Measurements from ENCODE around the gene CSMD2. TPM values are rescaled to one million over a fixed set of nuclear protein-coding genes. Genes with fewer than 3 reads are reported as not detected.

Gene CSMD2
- total and polyA plus RNA-seq, 2 of the 8 experiments (the other 6 are each of a cell fraction or from before 2014, with no cell fraction given) = 7.0 to 14.7 TPM

DNA sequence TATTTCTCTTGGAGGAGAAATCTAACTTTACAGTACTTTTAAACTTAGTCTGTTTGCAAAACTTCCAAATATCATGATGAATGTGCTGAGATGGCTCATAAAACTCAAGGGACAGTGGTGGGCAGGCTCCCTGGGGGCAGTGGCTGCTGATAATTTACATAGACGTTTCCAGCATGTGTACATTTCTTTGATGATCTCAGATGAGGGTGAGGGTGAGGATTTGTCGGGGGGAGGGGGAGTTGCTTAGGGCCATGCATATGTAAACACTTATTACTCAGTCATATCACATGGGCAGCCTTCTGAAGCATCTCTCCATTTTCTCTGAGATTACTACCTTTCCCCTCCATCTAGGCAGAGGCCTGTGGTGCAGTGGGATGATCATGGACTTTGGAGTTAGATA is 454.1 kb downstream of the CSMD2 start (continued):
- TF ChIP-seq CHD7 (IDR thresholded peaks at IDR 0.05; ENCODE audit: insufficient replicate concordance, low read length) (no peak), CTCF (IDR thresholded peaks at IDR 0.05; ENCODE audit: control extremely low read depth in 1 of 3, insufficient read depth in 1 of 3, low read depth in 1 of 3, low read length in 3 of 3) (no peak), KDM4A (IDR thresholded peaks at IDR 0.05; ENCODE audit: low read depth, low read length, severe bottlenecking) (no peak), SIX5 (IDR thresholded peaks at IDR 0.05; ENCODE audit: low read depth, low read length) (no peak), CHD1 (IDR thresholded peaks at IDR 0.05; ENCODE audit: low read depth, low read length) (no peak)
- TF ChIP-seq, protein P1, sequence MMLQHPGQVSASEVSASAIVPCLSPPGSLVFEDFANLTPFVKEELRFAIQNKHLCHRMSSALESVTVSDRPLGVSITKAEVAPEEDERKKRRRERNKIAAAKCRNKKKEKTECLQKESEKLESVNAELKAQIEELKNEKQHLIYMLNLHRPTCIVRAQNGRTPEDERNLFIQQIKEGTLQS (IDR thresholded peaks at IDR 0.05; ENCODE audit: insufficient read depth, low read depth, low read length) = no peak
- TF ChIP-seq, protein P2, sequence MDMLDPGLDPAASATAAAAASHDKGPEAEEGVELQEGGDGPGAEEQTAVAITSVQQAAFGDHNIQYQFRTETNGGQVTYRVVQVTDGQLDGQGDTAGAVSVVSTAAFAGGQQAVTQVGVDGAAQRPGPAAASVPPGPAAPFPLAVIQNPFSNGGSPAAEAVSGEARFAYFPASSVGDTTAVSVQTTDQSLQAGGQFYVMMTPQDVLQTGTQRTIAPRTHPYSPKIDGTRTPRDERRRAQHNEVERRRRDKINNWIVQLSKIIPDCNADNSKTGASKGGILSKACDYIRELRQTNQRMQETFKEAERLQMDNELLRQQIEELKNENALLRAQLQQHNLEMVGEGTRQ (IDR thresholded peaks at IDR 0.05; ENCODE audit: low read length) = no peak
